ENCODE data around the gene SLC38A11. TPM values are rescaled to one million over a fixed set of nuclear protein-coding genes. Genes with fewer than 3 reads are reported as not detected.

SLC38A11 gene
- total RNA-seq, 2 donors from 2014 or later = not detected

DNA sequence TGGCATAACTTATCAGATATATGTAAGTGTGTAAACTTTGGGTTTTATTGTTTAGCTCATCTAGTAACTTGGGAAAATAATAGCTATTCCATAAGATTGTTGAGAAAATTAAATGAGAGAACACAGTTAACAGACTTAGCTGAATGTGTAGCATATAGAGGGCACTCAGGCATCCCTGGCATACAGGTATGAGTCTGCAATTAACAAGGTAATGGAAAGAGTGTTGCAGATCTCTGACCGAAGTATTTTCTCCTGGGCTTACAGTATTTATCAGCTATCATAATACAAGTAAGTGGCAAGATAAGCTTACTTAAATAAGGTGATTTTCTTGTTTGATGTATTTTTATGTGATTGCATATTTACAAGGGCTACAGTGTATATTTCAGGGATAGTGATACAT lies 105.8 kb downstream of the SLC38A11 start:
- 60% methylated on average over 1 of the region's 1 CpG; no CpG with 5 or more reads in 1 of the 2 experiments for WGBS, 2 experiments (ENCODE audit: insufficient coverage in 1 of 2, insufficient read length in 1 of 2)
- no peaks in the 10 kb centered on the region for H3K9me3 Mint-ChIP-seq
- no peaks in the 10 kb centered on the region for H3K27me3 Mint-ChIP-seq (ENCODE audit: insufficient read depth)
- no peak for DNase-seq
- Histone ChIP-seq H3K27me3 (ENCODE audit: control insufficient read depth, insufficient read depth, low read length, poor library complexity, severe bottlenecking) (no peaks in the 10 kb centered on the region), H3K9ac (ENCODE audit: extremely low read depth, low read length, poor library complexity, severe bottlenecking) (no peak overlapping the region), H3K27ac (ENCODE audit: low read depth, low read length) (no peak overlapping the region), H3K4me1 (ENCODE audit: control insufficient read depth, insufficient read depth, low read length) (no peaks in the 10 kb centered on the region), H3K36me3 (ENCODE audit: control insufficient read depth, insufficient read depth, low read length) (no peaks in the 10 kb centered on the region), H3K4me3 (ENCODE audit: low read length) (no peak overlapping the region), H3K9me3 (ENCODE audit: control insufficient read depth, low read length) (no peaks in the 10 kb centered on the region)
- TF ChIP-seq, protein P1, sequence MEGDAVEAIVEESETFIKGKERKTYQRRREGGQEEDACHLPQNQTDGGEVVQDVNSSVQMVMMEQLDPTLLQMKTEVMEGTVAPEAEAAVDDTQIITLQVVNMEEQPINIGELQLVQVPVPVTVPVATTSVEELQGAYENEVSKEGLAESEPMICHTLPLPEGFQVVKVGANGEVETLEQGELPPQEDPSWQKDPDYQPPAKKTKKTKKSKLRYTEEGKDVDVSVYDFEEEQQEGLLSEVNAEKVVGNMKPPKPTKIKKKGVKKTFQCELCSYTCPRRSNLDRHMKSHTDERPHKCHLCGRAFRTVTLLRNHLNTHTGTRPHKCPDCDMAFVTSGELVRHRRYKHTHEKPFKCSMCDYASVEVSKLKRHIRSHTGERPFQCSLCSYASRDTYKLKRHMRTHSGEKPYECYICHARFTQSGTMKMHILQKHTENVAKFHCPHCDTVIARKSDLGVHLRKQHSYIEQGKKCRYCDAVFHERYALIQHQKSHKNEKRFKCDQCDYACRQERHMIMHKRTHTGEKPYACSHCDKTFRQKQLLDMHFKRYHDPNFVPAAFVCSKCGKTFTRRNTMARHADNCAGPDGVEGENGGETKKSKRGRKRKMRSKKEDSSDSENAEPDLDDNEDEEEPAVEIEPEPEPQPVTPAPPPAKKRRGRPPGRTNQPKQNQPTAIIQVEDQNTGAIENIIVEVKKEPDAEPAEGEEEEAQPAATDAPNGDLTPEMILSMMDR (conservative IDR thresholded peaks at IDR 0.05) = no peak
- peaks cover 3% of the 10 kb centered on the region for H3K4me1 Mint-ChIP-seq
- no peaks in the 10 kb centered on the region for H3K36me3 Mint-ChIP-seq (ENCODE audit: low read depth)
- H3K4me3 Mint-ChIP-seq = no peak overlapping the region
- H3K27ac Mint-ChIP-seq = no peak overlapping the region

DNA sequence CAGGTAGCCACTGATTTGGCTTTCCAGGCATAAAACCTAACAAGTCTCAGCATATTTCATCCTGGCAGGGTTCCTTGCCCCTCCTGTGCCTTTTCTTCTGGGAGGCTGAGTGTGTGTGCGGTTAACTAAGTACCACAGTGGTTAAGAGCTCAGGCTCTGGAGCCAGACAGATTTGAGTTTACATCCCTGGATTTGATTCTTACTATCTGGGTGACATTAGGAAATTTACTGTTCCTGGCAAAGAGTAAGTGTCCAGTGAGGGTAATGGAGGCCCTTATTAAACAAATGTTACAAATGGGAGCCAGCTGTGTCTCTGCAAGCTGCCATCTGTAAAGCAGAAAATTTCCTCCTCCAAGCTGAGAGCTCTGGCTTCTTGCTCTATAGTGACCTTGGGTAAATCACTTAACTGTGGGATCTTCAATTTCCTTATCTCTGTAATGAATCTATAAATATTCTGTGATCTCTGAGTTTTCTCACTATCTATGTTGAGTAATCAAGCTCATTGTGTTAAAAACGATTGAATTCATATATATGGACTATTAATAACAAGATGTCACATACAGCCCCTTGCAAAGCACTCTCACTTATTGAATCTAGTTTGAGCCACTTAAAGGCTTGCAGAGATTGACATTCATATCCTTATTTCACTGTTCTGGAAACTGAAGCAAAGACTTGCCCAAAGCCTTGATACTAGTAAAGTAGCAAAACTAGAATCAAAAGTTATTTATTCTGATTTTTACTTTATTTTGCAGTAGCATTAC lies 107.2 kb downstream of the SLC38A11 start:
- peaks cover 2% of the 10 kb centered on the region for H3K27me3 Mint-ChIP-seq (ENCODE audit: insufficient read depth)

DNA sequence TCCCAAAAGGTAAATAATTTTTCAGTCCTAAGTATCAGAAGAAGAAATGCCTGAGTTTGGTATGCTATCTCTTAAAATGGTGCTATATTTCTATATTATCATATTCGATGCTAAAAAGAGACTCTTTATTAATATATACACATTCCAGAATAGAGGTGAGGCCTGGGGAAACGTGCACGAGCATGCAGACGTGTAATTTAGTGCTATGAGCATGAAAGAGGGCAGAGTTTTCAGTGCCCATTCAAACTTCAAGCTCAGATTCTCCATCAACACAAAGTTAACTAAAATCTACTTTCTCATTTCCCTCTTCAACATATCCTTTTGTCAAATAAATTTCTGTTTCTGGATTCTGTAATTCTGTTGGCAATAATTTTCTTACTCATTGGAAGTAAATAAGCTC lies 108.0 kb downstream of the SLC38A11 start:
- no peaks in the 10 kb centered on the region for H3K36me3 ChIP-seq (ENCODE audit: control insufficient read depth, insufficient read depth, low read length)
- Mint-ChIP-seq H3K27me3 (ENCODE audit: insufficient read depth) (peaks cover 2% of the 10 kb centered on the region), H3K27ac (no peak overlapping the region), H3K4me3 (no peak overlapping the region), H3K36me3 (ENCODE audit: low read depth) (no peaks in the 10 kb centered on the region), H3K9me3 (no peaks in the 10 kb centered on the region), H3K4me1 (peaks cover 3% of the 10 kb centered on the region)
- TF ChIP-seq, protein P1 (conservative IDR thresholded peaks at IDR 0.05) = no peak
- H3K9me3 ChIP-seq (ENCODE audit: control insufficient read depth, low read length) = no peaks in the 10 kb centered on the region
- WGBS, 2 experiments (ENCODE audit: insufficient coverage in 1 of 2, insufficient read length in 1 of 2) = 90% methylated on average over 3 of the region's 4 CpGs; no CpG with 5 or more reads in 1 of the 2 experiments
- H3K4me1 ChIP-seq (ENCODE audit: control insufficient read depth, insufficient read depth, low read length) = no peaks in the 10 kb centered on the region
- no peaks in the 10 kb centered on the region for H3K27me3 ChIP-seq (ENCODE audit: control insufficient read depth, insufficient read depth, low read length, poor library complexity, severe bottlenecking)
- H3K4me3 ChIP-seq (ENCODE audit: low read length) = no peak overlapping the region
- H3K27ac ChIP-seq (ENCODE audit: low read depth, low read length) = no peak overlapping the region
- H3K9ac ChIP-seq (ENCODE audit: extremely low read depth, low read length, poor library complexity, severe bottlenecking) = no peak overlapping the region
- no peak for DNase-seq

More for the DNA sequence above, 107.2 kb downstream of the SLC38A11 start:
- TF ChIP-seq, protein P1 (conservative IDR thresholded peaks at IDR 0.05) = no peak
- WGBS, 2 experiments (ENCODE audit: insufficient coverage in 1 of 2, insufficient read length in 1 of 2) = 80 to 98% methylated on average over 1 to 2 of the region's 2 CpGs
- H3K4me1 ChIP-seq (ENCODE audit: control insufficient read depth, insufficient read depth, low read length) = no peaks in the 10 kb centered on the region
- Mint-ChIP-seq H3K36me3 (ENCODE audit: low read depth) (no peaks in the 10 kb centered on the region), H3K27ac (no peak overlapping the region), H3K9me3 (no peaks in the 10 kb centered on the region), H3K4me3 (no peak overlapping the region), H3K4me1 (peaks cover 3% of the 10 kb centered on the region)
- no peaks in the 10 kb centered on the region for H3K9me3 ChIP-seq (ENCODE audit: control insufficient read depth, low read length)
- no peak overlapping the region for H3K4me3 ChIP-seq (ENCODE audit: low read length)
- H3K27me3 ChIP-seq (ENCODE audit: control insufficient read depth, insufficient read depth, low read length, poor library complexity, severe bottlenecking) = no peaks in the 10 kb centered on the region
- H3K27ac ChIP-seq (ENCODE audit: low read depth, low read length) = no peak overlapping the region
- no peak overlapping the region for H3K9ac ChIP-seq (ENCODE audit: extremely low read depth, low read length, poor library complexity, severe bottlenecking)
- H3K36me3 ChIP-seq (ENCODE audit: control insufficient read depth, insufficient read depth, low read length) = no peaks in the 10 kb centered on the region
- DNase-seq = no peak

Data from endodermal cell (in vitro differentiated cells).